Measurements from ENCODE around the gene UBAC1. TPM values are rescaled to one million over a fixed set of nuclear protein-coding genes. Genes with fewer than 3 reads are reported as not detected.
"Not testable (repeated sequence)": the region's sequence is repeated elsewhere in the genome, so short reads cannot be mapped to it uniquely, and the experiment has no call there.

Gene UBAC1
- total RNA-seq, 1 donor from 2014 or later, result 32.8 TPM

DNA sequence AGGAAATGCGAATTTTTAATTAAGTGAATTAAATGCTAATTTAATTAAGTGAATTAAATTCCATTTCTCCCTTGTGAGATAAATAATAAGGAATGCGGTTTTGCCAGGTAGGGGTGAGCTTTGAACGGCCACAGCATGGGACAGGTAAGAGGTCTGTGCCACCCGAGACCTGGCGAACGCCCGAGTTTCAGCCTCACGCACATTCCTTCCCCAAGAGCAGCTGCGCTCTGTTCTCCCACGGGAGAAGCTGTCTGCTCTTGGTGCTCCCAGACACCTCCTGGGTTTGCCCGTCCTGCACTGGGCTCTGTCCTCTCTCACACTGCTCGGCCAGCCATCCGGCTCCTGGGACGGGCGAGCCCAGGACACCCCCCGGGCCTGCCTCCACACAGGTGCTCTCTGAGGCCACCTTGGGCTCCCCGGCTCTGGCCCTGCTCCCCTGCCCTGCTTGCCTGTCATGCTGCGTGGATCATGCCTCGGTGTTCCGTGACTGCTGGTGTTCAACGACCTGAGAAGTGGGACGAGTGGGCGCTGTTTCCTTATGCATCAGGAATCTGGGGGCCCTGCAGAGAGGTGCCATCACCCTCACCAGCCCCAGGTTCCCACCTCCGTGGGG is 40.1 kb downstream of the UBAC1 start:
- DNase-seq, result no peak

DNA sequence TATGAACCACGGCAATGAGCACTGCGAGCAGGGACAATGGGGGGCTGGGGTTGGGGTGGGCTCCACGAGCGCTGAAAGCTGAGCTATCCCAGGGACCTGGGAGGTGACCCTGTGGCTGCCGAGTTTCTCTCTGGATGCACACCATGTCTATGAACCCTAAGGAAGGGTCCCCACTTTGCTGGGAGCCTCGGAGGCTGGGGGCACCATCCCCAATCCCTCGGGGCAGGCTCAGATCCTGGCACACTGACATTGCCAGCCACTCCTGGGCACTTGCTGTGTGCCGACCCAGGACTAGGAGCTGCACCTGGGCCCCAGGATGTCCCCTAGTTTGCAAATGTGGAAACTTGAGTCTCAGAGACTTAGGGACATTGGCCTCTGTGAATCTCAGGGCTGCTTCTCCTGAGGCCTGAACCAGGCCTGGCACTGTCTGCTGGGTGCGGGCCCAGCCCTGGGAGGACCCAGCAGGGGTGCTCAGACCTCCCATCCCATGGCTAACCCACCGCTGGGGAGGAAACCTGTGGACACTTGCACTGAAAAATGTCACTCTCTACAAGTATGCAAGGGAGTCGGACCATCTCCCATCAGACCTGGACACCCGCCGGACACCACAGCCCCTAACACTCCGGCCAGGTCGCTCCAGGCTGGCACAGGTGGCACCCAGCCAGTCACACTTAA is 40.8 kb downstream of the UBAC1 start:
- DNase-seq, result no peak

DNA sequence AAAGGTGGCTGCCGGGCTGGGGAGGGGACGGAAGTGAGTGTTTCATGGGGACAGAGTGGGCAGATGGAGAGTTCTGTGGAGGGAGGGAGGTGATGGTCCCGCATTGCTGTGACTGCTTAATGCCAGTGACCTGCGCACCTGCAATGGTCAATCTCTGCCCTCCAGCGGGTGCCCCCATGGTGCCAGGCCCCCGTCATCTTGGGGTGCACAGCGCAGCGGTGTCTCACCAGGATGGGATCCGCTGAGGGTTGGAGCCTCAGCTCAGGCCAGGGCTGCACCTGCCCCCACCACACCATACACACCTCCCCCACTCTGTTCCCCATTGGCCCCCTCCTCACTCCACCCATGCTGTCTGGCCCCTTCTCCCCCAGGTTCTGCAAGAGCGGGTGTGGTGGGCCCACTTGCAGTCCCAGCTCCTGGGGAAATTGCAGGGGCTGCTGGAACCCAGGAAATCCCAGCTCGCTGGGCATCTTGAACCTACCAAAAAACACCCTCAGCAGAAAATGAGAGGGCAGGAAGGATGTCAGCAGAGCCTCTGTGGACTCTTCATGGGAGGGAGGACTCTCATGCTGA is 41.8 kb downstream of the UBAC1 start:
- no peak for DNase-seq

DNA sequence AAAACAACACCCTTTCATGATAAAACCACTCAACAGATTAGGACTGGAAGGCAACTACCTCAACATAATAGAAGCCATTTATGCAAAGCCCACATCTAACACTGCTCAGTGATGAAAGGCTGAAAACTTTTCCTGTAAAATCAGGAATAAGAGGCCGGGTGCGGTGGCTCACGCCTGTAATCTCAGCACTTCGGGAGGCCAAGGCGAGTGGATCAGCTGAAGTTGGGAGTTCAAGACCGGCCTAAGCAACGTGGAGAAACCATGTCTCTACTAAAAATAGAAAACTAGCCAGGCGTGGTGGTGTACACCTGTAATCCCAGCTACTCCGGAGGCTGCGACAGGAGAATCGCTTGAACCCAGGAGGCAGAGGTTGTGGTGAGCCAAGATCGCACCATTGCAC is 44.9 kb downstream of the UBAC1 start:
- DNase-seq, result not testable (repeated sequence)

DNA sequence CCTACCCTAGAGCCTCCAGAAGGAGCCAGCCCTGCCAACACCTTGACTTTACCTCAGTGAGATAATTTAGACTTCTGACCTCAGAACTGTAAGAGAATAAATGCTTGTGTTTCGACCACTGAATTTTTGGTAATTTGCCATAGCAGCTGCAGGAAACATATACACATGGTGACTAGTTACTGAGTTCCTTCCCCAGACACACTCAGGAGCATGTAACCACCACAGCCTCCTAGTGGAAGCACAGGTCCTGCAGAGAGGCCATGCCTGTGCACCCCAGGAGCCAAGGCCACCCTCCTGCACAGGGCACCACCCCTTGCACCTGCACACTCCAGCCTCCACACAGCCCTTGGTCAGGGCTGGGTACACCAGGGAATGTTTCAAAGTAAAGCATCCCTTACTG is 46.3 kb downstream of the UBAC1 start:
- DNase-seq, result no peak

DNA sequence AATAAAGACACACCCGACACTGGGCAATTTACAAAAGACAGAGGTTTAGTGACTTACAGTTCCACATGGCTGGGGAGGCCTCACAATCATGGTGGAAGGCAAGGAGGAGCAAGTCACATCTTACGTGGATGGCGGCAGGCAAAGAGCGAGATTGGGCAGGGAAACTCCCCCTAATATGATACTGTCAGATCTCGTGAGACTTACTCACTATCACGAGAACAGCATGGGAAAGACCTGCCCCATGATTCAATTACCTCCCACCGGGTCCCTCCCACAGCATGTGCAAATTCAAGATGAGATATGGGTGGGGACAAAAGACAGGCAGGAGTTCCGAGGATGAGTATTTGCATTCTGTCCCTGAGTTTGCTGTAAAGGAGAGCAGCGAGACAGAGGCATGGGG is 49.9 kb downstream of the UBAC1 start:
- DNase-seq, result not testable (repeated sequence)

DNA sequence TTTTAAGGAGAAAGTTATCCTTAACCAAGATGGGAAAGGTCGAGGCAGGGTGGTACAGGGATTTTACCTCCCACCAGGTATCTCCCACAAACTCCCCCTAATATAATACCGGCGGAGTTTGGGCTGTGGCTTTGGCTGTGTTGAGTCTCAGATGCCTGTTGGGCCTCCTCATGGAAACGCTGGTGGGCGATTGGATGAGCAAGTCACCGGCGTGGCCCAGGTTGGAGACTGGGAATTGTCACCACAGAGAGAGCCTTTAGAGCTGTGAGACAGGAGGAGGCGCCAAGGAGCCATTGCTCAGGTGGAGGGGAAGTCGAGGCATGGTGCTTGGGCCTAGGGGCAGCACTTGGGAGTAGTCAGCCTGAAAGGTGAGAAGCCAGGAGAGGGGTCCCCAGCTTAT is 50.4 kb downstream of the UBAC1 start:
- DNase-seq, result no peak

DNA sequence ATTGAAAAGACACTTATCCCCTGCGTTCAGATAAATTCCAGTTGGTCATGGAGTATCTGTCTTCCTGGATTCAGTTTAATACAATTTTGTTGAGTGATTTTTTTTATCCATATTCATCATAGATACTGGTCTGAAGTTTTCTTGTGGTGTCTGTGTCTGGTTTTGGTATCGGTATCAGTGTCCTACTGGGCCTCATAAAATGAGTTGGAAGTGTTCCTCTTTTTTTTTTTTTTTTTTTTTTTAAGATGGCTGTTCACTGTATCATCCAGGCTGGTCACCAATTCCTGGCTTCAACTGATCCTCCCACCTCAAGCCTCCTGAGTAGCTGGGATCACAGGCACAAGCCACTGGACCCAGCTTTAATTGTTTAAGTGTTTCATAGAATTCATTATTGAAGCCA is 51.0 kb downstream of the UBAC1 start:
- no peak for DNase-seq

DNA sequence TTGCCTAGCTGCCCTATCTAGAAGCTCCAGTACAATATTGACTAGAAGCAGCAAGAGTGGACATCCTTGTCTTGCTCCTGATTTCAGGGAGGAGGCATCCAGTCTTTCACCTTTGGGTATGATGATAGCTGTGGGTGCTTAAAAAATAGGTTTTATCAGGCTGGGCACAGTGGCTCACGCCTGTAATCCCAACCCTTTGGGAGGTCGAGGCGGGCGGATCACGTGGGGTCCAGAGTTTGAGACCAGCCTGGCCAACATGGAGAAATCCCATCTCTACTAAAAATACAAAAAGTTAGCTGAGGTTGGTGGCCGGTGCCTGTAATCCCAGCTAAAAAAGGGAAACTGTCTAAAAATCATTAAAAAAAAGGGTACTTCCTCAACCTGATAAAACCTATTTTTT is 51.8 kb downstream of the UBAC1 start:
- DNase-seq, result no peak

DNA sequence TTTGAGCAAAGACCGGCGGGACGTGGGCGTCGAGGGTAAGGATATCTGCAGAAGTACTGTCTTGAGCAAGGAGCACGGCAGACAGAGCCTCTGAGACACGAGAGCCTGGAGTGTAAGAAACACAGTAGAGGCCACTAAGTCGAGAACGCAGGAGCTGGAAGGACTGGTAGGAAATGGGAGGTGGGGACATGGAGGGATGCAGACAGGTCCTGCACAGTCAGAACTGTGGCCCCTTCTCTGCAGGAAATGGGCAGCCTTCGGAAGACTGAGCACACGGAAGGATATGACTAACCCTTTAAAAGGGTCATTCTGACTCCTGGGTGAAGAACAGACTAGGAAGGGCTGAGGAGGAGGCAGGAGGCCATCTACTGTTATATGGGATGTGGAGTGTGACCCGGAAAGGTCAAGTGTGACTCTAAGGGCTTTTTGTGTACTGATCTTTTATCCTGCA is 52.4 kb downstream of the UBAC1 start:
- DNase-seq, result no peak

DNA sequence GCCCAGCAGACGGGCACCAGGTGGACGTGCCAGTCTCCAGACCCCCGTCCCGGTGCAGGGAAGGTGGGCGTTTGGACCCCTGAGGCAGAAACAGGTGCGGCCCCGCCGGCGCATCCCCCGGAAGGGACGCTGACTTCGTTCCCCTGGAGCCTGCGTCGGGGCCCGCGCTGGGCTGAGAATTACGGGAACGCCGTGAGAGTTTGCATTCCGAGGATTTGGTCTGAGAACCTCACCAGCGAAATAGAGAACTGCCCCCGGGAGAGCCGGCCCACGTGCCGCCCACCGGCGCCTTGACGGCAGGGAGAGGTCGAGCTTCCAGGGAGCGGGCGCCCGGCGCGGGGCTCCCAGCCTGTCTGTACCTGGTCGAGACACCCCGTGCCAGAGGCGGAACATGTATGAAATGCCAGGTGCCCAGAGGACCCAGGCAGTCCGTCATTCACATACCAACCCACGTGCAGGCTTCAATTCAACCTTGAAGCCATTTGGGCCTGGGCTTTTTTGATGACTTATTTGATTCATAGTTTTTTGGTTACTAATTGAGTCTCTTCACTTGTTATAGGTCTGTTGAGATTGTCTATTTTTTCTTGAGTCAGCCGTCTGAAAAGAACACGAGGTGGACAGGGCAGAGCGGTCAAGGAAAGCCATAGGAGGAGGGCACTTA is 53.0 kb downstream of the UBAC1 start:
- DNase-seq, result no peak

DNA sequence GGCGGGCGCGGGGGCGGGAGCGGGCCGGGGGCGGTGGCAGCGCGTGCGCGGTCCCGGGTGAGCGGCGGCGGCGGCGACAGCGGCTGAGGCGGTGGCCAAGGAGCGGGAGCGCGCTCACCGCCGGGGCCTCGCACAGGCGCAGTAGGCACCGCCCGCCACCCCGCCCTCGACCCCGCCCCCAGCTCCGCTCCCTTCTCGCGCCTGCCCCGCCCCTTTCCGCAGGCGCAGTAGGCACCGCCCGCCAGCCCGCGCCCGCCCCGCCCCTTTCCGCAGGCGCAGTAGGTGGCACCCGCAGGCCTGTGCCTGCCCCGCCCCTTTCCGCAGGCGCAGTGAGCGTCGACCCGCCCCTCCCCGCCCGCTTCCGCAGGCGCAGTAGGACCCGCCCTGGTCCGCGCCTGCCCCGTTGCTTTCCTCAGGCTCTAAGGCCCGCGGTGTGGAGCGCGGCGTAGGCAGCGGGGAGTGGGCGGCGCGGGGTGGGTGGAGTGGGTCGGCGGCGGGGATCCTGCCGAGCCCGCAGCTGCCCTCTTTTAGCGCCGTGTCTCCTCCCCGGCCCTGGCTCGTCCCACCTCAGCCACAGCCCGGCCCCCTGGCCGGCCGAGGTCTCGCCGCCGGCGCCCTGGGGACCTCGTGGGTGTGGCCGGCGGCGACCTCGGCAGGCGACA is 53.6 kb downstream of the UBAC1 start, which contains the start of gene CAMSAP1:
Gene CAMSAP1, minus strand, starts transcription at position 116 of the 662 bp plus-strand sequence. CDS start 387 bp downstream, outside the sequence.
- DNase-seq, result peak; percentile 92

DNA sequence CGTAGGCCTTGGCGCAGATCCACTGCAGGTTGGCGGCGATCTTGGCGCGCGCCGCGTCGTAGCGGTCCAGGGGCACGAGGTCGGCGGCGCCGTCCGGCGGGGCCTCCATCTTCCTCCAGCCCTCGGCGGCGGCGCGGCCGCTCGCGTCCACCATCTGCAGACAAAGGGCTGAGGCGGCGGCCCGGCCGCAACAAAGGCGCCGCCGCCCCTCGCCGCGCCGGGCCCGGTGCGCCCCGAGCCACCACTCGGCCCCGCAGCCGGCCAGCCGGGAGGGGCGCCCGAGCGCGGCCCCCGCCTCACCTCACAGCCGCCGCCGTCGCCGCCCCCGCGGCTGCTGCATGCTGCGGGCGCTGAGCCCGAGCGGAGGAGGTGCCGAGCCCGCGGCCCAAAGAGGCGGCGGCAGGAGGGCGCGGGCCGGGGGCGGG is 54.2 kb downstream of the UBAC1 start:
- DNase-seq, result no peak

DNA sequence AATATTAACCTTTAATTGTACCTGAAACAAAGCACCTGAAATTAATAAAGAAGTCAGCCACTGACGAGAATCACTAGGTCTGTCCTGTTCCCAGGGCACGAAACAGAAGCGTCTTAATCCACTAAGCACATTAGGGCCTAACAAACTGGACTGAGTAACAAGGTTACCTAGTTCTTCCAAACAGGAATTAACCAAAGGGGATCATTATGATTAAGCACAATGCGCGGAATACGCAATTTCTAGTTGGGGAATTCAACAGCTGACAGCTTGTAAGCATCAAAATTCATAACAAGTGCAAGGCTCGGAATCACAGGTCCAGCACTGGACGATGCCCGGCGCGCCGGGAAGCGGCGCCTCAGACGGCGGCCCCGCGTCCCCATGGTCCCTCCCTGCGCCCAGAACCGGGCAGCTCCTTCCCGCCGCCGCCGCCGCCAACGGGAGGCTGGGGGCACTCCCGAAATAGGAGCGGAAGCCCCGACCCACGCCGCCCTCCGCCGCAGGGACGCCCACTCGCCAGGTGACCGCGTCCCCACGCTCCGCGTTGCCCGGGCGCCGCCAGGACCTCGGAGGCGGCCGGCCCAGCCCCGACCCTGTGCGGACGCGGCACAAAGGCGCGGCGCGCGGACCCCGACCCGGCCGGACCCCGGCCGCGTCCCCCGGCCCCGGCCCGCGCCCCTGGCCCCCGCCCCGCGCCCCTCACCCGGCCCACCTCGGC is 54.7 kb downstream of the UBAC1 start:
- no peak for DNase-seq

DNA sequence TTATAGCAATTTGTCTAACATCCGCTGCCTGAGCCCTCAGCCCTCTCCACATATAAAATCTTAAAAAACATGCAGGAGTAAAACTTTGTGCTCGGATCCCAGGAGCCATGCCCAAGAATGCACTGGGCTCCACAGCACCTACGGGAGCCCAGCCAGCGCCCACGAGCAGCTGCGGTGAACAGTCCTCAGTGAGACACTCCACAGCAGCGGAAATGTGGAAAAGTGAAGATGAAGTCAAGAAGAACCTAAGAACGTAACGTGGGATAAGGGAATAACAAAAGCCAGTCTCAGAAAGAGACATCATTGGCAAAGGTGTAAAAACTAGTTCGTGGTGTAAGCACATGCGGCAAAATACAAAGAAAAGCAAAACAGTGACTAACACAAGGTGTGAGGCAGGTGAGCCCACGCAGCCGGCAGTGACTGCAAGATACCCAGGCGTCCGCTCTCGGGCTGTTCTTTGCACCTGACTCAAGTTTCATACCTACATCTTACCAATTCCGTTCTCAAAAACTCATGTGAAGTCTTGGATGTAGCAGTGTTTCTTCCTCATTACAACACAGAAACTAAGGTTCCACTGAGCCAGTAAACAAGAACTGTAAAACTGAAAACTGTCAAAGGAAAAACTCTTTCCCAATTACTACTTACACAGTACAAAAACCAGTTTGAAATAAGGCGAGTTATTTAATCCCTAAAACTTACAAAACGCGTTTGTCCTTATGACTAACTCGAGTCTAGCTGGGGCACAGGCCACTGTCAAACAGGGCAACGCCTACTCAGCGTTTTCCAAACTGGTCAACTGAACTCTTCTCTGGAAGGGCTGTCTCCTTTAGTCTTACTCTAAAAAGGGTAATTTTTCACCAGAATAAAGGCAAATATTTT is 55.6 kb downstream of the UBAC1 start:
- no peak for DNase-seq

DNA sequence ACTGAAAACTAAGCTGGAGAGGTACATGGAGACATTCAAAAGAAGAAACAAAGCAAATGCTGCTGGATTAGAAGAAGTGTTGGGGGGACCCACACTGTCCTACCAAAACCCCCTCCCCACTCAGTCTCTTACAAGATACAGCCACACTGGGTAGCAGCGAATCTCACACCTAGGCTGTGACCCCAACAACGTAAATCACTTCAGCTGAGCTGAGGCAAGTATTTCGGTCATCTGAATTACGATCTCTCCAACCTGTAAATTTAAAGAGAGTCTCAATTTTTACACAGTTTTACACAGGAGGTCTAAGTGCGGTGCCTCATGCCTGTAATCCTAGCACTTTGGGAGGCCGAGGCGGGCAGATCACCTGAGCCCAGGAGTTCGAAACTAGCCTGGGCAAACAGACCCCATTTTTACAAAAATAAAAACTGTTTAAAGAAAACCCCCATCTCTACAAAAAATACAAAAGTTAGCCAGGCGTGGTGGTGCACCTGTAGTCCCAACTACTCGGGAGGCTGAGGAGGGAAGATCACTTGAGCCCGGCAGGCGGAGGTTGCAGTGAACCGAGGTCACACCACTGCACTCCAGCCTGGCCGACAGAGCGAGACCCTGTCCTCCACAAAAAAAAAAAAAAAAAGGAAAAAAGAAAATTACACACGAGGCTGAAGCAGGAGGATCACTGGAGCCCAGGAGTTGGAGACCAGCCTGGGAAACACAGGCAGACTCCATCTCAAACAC is 57.2 kb downstream of the UBAC1 start:
- DNase-seq, result no peak

DNA sequence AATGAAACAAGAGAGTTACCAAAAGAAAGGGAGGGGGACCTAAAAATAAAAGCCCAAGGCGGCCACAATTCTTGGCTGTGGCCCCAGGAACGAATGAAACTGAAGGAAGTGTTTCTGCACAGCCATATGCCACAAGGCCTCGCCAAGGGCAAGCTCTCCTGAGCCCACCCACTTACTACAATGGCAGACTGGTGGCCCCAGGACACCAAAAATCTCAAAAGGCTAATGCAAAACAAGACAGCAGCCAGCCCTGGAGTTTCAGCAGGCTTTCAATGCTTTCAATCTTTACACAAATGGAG is 57.9 kb downstream of the UBAC1 start:
- DNase-seq, result no peak

DNA sequence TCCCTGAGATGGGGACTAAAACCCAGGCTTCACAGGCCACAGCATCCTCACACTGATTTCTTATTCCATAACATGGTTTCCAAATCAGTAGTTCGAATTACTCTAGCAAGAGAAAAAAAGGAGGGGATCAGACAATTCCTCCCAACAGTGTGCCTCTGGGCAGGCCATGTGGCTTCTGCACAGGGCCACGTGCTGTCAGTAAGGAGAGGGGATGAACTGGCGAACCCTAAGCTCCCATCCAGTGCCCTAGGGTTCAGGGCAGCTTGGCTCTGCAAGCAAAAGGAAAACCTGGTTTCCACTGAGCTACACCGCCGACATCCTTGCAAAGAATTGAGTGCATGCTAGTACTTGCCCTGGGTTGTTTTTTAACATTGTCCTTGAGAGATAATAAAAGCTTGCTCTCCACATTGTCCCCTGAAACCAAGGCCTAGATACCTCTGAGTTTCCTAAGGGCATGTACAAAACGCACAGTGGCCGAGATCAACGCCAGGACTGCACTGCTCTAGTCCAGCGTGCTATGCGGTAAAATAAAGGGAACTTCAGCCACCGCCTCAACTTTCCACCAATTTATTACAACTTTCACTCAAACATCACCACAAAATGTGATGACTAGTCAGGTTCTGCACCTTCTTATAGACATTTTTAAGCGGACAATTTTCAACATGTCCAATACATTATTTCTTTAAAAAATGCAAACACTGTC is 58.4 kb downstream of the UBAC1 start:
- DNase-seq, result no peak

DNA sequence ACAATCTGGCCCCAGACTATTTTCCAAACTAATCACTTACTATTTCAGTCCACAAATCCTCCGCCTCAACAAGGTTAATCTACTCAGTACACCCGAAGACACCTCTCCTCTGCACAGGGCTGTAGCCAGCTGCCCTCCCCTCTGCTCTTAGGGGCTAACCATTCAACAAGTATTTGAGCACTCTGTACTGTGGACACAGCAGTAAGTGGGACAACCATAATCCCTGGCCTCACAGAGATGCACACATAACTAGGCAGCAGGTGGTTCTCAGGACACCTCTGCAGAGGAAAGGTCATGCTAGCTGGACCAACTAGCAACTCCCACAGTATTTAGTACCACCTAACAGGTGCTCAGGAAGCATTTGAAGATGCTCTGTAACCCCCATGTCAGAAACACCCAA is 59.3 kb downstream of the UBAC1 start:
- DNase-seq, result no peak

Data from occipital lobe (tissue), 2 donors.